ENCODE measurements around the gene GM2A. TPM values are rescaled to one million over a fixed set of nuclear protein-coding genes. Genes with fewer than 3 reads are reported as not detected.
A peak's percentile ranks its signal among the peaks of the same experiment; 100 is the strongest.

GM2A gene
- total RNA-seq, 1 experiment from 2014 or later = 24.5 TPM

DNA sequence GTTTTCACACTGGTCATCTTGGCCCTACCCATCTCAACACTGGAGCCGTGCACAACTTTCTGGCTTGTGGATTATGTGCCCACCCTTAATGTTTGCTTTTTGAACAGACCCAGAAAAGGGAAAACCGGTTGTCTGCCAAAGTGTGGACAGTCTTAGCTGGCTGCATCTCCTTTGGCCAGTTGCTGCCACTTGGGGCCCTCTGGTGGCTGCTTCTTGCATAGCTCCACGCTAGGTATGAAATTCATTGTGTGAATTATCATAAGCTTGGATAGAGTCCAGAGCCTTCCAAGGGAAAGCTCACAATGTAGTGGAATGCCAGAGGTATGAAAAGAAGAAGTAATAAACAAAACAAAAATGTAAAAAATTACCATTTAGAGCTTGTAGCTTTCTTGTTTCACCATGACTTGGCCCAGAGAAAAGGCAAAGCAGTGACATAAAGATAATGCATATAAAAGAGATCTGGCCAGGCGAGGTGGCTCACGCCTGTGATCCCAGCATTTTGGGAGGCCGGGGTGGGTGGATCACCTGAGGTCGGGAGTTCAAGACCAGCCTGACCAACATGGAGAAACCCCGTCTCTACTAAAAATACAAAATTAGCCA lies 63.1 kb downstream of the GM2A start:
- H2AFZ ChIP-seq = no peak overlapping the region
- no peaks in the 10 kb centered on the region for H3K36me3 ChIP-seq (ENCODE audit: low read depth)
- no peaks in the 10 kb centered on the region for H3K4me1 ChIP-seq (replicated peaks; ENCODE audit: insufficient read depth)
- peaks cover 7% of the 10 kb centered on the region; the same call in 1 of the 2 replicates for H3K27me3 ChIP-seq (ENCODE audit: insufficient read depth, low read depth)
- ChIA-PET POLR2A (ENCODE audit: unreplicated experiment) (interaction anchor here (0.7 kb wide), 1 partner anchor 562 kb away, joined by 3 read pairs; no protein-coding TSS in a partner anchor), CTCF (interaction anchor here (0.6 to 1.1 kb wide), 7 partner anchors 42 to 589 kb away, joined by 3 to 11 read pairs (median 5); partner anchors contain the start of gene GM2A)
- H3F3A ChIP-seq (ENCODE audit: insufficient read depth, low read depth) = no peaks in the 10 kb centered on the region
- peak; percentile 55 to 78 for DNase-seq
- no peak overlapping the region for H3K4me3 ChIP-seq
- no peak overlapping the region for H3K4me2 ChIP-seq
- no peaks in the 10 kb centered on the region for H3K9me2 ChIP-seq (ENCODE audit: insufficient read depth)
- TF ChIP-seq, protein P1, sequence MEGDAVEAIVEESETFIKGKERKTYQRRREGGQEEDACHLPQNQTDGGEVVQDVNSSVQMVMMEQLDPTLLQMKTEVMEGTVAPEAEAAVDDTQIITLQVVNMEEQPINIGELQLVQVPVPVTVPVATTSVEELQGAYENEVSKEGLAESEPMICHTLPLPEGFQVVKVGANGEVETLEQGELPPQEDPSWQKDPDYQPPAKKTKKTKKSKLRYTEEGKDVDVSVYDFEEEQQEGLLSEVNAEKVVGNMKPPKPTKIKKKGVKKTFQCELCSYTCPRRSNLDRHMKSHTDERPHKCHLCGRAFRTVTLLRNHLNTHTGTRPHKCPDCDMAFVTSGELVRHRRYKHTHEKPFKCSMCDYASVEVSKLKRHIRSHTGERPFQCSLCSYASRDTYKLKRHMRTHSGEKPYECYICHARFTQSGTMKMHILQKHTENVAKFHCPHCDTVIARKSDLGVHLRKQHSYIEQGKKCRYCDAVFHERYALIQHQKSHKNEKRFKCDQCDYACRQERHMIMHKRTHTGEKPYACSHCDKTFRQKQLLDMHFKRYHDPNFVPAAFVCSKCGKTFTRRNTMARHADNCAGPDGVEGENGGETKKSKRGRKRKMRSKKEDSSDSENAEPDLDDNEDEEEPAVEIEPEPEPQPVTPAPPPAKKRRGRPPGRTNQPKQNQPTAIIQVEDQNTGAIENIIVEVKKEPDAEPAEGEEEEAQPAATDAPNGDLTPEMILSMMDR (conservative IDR thresholded peaks at IDR 0.05) = peak; percentile 91
- no peak for TF ChIP-seq EZH2 (IDR thresholded peaks at IDR 0.05; ENCODE audit: low read depth)
- no peak overlapping the region for H3K27ac ChIP-seq
- no peaks in the 10 kb centered on the region for H3K9me3 ChIP-seq (ENCODE audit: insufficient read depth, low read depth)
- no peaks in the 10 kb centered on the region for H3K79me2 ChIP-seq (ENCODE audit: low read depth)
- no TSS peak for BruUV-seq (replicated peaks)
- intact Hi-C loops (cut with micrococcal nuclease; ENCODE audit: unreplicated experiment) = loop anchor here (1.0 to 5.0 kb wide), 4 partner anchors 190 to 514 kb away; no protein-coding TSS in a partner anchor
- H4K20me1 ChIP-seq (ENCODE audit: insufficient read depth) = no peaks in the 10 kb centered on the region

DNA sequence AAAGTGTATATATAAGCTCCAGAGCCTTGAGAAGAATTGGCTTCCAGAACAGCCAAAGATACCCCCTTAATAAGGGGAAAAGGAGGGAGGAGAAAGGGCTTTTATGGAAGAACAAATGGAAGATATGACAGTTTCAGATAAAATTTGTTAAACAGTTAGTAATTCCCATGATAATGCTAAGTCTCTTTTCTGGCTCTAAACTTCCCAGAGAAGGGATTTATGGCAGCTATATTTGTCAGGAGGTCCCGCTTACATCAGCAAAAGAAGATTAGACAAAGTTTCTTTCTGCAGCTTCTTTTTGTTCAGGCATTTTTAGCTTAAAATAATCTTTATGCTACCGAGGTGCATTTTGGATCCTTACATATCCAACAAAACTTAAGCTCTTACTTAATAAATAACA lies 64.9 kb downstream of the GM2A start:
- Histone ChIP-seq H3K4me3 (no peak overlapping the region), H3K79me2 (ENCODE audit: low read depth) (no peaks in the 10 kb centered on the region), H3K9me2 (ENCODE audit: insufficient read depth) (no peaks in the 10 kb centered on the region), H3K36me3 (ENCODE audit: low read depth) (no peaks in the 10 kb centered on the region), H4K20me1 (ENCODE audit: insufficient read depth) (no peaks in the 10 kb centered on the region), H3K4me1 (replicated peaks; ENCODE audit: insufficient read depth) (no peaks in the 10 kb centered on the region), H3K27ac (no peak overlapping the region), H2AFZ (no peak overlapping the region), H3K9me3 (ENCODE audit: insufficient read depth, low read depth) (no peaks in the 10 kb centered on the region), H3K27me3 (ENCODE audit: insufficient read depth, low read depth) (peaks cover 7% of the 10 kb centered on the region; the same call in 1 of the 2 replicates), H3K4me2 (no peak overlapping the region), H3F3A (ENCODE audit: insufficient read depth, low read depth) (no peaks in the 10 kb centered on the region)
- BruUV-seq (replicated peaks) = no TSS peak
- POLR2A ChIA-PET (ENCODE audit: unreplicated experiment) = no interaction called here
- no peak for DNase-seq
- CTCF ChIA-PET = interaction anchor here (0.7 to 1.1 kb wide), 4 partner anchors 65 to 420 kb away, joined by 3 to 12 read pairs (median 6); partner anchors contain the start of genes GM2A and TNIP1
- TF ChIP-seq EZH2 (IDR thresholded peaks at IDR 0.05; ENCODE audit: low read depth) = no peak
- TF ChIP-seq, protein P1 (conservative IDR thresholded peaks at IDR 0.05) = no peak
- intact Hi-C loops (cut with micrococcal nuclease; ENCODE audit: unreplicated experiment) = loop anchor here (2.0 to 5.0 kb wide), 3 partner anchors 316 to 516 kb away; no protein-coding TSS in a partner anchor

DNA sequence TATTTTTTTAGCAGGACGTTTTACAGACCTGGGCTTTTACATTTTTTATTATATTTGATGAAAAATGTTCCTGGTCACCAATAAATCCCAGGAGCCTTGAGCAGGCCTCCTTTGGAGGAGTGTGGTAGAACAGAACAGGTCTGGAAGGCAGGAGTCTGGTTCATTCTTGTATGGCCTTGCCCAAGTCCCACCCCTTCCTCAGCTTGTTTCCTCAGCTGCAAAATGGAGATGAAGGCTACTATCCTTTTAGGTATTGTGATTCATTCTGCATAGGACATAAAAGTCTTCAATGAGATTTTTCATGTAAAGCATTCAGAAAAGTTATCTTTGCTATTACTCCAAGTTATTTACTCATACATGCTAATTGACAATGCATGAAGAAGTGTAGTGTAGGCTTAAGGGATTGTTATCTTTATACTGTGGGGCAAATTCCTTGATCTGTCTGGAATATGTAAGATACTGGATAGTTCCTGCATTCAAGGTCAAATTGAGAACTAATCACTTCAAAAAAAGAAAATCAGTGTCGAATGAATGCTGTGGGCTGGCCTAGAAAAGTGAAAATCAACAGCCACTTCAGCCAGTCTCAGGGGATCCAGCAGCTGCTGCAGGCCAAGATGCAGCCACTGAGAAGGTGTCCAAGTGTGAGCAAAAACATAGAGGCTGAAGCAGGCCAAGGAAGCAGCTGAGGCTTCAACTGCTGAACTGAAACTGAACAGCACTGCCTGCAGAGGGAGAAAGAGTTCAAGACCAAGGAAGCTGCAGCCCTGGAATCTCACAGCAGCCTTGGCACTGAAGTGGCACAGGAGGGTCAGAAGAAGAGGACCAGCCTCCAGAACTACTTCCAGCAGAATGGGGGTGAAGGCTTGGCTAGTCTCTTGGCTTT lies 66.1 kb downstream of the GM2A start:
- Histone ChIP-seq H3K27ac (no peak overlapping the region), H3K4me3 (no peak overlapping the region), H3K9me2 (ENCODE audit: insufficient read depth) (no peaks in the 10 kb centered on the region), H3K27me3 (ENCODE audit: insufficient read depth, low read depth) (peaks cover 5% of the 10 kb centered on the region; the same call in 1 of the 2 replicates), H4K20me1 (ENCODE audit: insufficient read depth) (no peaks in the 10 kb centered on the region), H3K4me2 (no peak overlapping the region), H3K79me2 (ENCODE audit: low read depth) (no peaks in the 10 kb centered on the region), H3F3A (ENCODE audit: insufficient read depth, low read depth) (no peaks in the 10 kb centered on the region), H2AFZ (no peak overlapping the region), H3K9me3 (ENCODE audit: insufficient read depth, low read depth) (no peaks in the 10 kb centered on the region), H3K4me1 (replicated peaks; ENCODE audit: insufficient read depth) (no peaks in the 10 kb centered on the region), H3K36me3 (ENCODE audit: low read depth) (no peaks in the 10 kb centered on the region)
- ChIA-PET CTCF (no interaction called here), POLR2A (ENCODE audit: unreplicated experiment) (no interaction called here)
- no peak for TF ChIP-seq EZH2 (IDR thresholded peaks at IDR 0.05; ENCODE audit: low read depth)
- TF ChIP-seq, protein P1 (conservative IDR thresholded peaks at IDR 0.05) = peak; percentile 40; the same call in 1 of the 2 replicates
- no TSS peak for BruUV-seq (replicated peaks)
- no peak for DNase-seq
- intact Hi-C loops (cut with micrococcal nuclease; ENCODE audit: unreplicated experiment) = loop anchor here (5.0 kb wide), 2 partner anchors 317 to 517 kb away; no protein-coding TSS in a partner anchor
